HepG2 (cell line): Measurements from ENCODE around the gene CDC42BPG. TPM values are rescaled to one million over a fixed set of nuclear protein-coding genes. Genes with fewer than 3 reads are reported as not detected.

Experiments used
- EEA1 ChIP-seq: sonication (generic); formaldehyde crosslinking; IDR thresholded peaks from 2 replicates; pipeline ENCODE4 v1.5.1; 2020; ENCODE audit warnings: mild to moderate bottlenecking, missing genetic modification reagents, borderline replicate concordance
- ETV5 ChIP-seq: IDR thresholded peaks from 2 replicates; pipeline ENCODE4 v1.6.1; 2018; ENCODE audit warnings: missing biosample characterization, missing genetic modification reagents, inconsistent platforms, borderline replicate concordance
- HDAC1 ChIP-seq: sonication (generic); formaldehyde crosslinking; IDR thresholded peaks from 2 replicates; pipeline ENCODE4 v1.5.1; 2020; ENCODE audit warnings: mild to moderate bottlenecking, missing genetic modification reagents
- KDM4B ChIP-seq: sonication (generic); formaldehyde crosslinking; IDR thresholded peaks from 2 replicates; pipeline ENCODE4 v1.4.0; 2020; ENCODE audit warnings: missing genetic modification reagents
- KMT2A ChIP-seq: sonication (generic); formaldehyde crosslinking; IDR thresholded peaks from 2 replicates; pipeline ENCODE4 v1.4.0; 2020; ENCODE audit warnings: missing genetic modification reagents
- MIXL1 ChIP-seq: IDR thresholded peaks from 2 replicates; pipeline ENCODE4 v1.6.1; 2016
- RFX1 ChIP-seq: fragments of 450-650 bp; IDR thresholded peaks from 2 replicates; pipeline ENCODE4 v1.6.1; 2017
- SMAD1 ChIP-seq: sonication (generic); formaldehyde crosslinking; IDR thresholded peaks from 2 replicates; pipeline ENCODE4 v1.4.0; 2020; ENCODE audit warnings: missing genetic modification reagents, low read depth, mild to moderate bottlenecking, borderline replicate concordance
- SOX5 ChIP-seq: IDR thresholded peaks from 2 replicates; pipeline ENCODE4 v1.6.1; 2016; ENCODE audit warnings: borderline replicate concordance
- ZKSCAN5 ChIP-seq: sonication (generic); formaldehyde crosslinking; IDR thresholded peaks from 2 replicates; pipeline ENCODE4 v1.5.1; 2020; ENCODE audit warnings: mild to moderate bottlenecking, missing genetic modification reagents
- ZNF235 ChIP-seq: sonication (generic); formaldehyde crosslinking; IDR thresholded peaks from 2 replicates; pipeline ENCODE4 v1.8.1; 2023; ENCODE audit warnings: mild to moderate bottlenecking, missing genetic modification reagents, borderline replicate concordance
- ZNF552 ChIP-seq: sonication (generic); formaldehyde crosslinking; IDR thresholded peaks from 2 replicates; pipeline ENCODE4 v1.9.0; 2022; ENCODE audit warnings: missing genetic modification reagents, mild to moderate bottlenecking, borderline replicate concordance
- ZNF766 ChIP-seq: sonication (generic); formaldehyde crosslinking; IDR thresholded peaks from 2 replicates; pipeline ENCODE4 v1.5.0; 2020; ENCODE audit warnings: missing genetic modification reagents, borderline replicate concordance
- polyA plus RNA-seq, 8 experiments: library from polyadenylated mRNA; depleted of rRNA in 3 of 8; stranded (reverse) in 7 of 8; unstranded in 1 of 8; fragments of >200 nt; fragmentation: Illumina TruSeq in 4 of 8; extraction: Trizol in 4 of 8; gene quantifications; 2 replicates each; pipeline versions ENCODE4 v1.2.1 to v1.2.3, GENCODE V29; 2011 to 2016; ENCODE audit warnings: low read depth in 4 of 8, missing spikeins in 1 of 8, mixed read lengths in 1 of 8; ENCODE audit not compliant: insufficient read depth in 1 of 8
- total RNA-seq, 5 experiments: library from RNA; depleted of rRNA; stranded (reverse); fragments of >200 nt; fragmentation: Illumina TruSeq; extraction: Trizol; gene quantifications; 2 replicates each; pipeline ENCODE4 v1.2.3, GENCODE V29; 2016; ENCODE audit warnings: low read depth in 1 of 5
- TF ChIP-seq, protein P1 (sequence below): sonication (generic); formaldehyde crosslinking; IDR thresholded peaks from 2 replicates; pipeline ENCODE4 v1.8.0; 2022; ENCODE audit warnings: mild to moderate bottlenecking, missing genetic modification reagents, borderline replicate concordance
- TF ChIP-seq, protein P2 (sequence below): IDR thresholded peaks from 2 replicates; pipeline ENCODE4 v1.6.1; 2016; ENCODE audit warnings: low read depth, control low read depth
- TF ChIP-seq, protein P3 (sequence below): sonication (generic); formaldehyde crosslinking; IDR thresholded peaks from 2 replicates; pipeline ENCODE4 v1.4.0; 2020; ENCODE audit warnings: mild to moderate bottlenecking, low read depth, missing genetic modification reagents
- TF ChIP-seq, protein P4 (sequence below): sonication (generic); formaldehyde crosslinking; IDR thresholded peaks from 2 replicates; pipeline ENCODE4 v1.8.0; 2022; ENCODE audit warnings: missing genetic modification reagents, mild to moderate bottlenecking, moderate library complexity, borderline replicate concordance
- TF ChIP-seq, protein P5 (sequence below), 2 experiments: sonication (generic) in 1 of 2; formaldehyde crosslinking in 1 of 2; IDR thresholded peaks; 2 replicates each; pipeline versions ENCODE4 v1.5.1 to v1.6.1; 2011 to 2020; ENCODE audit warnings: borderline replicate concordance in 1 of 2, low read depth in 1 of 2, low read length in 1 of 2, mild to moderate bottlenecking in 1 of 2, missing genetic modification reagents in 1 of 2, moderate library complexity in 1 of 2

Gene CDC42BPG
- total and polyA plus RNA-seq, 2 of the 13 experiments (the other 11 are each of a cell fraction or from before 2014, with no cell fraction given), result 0.55 to 1.4 TPM

DNA sequence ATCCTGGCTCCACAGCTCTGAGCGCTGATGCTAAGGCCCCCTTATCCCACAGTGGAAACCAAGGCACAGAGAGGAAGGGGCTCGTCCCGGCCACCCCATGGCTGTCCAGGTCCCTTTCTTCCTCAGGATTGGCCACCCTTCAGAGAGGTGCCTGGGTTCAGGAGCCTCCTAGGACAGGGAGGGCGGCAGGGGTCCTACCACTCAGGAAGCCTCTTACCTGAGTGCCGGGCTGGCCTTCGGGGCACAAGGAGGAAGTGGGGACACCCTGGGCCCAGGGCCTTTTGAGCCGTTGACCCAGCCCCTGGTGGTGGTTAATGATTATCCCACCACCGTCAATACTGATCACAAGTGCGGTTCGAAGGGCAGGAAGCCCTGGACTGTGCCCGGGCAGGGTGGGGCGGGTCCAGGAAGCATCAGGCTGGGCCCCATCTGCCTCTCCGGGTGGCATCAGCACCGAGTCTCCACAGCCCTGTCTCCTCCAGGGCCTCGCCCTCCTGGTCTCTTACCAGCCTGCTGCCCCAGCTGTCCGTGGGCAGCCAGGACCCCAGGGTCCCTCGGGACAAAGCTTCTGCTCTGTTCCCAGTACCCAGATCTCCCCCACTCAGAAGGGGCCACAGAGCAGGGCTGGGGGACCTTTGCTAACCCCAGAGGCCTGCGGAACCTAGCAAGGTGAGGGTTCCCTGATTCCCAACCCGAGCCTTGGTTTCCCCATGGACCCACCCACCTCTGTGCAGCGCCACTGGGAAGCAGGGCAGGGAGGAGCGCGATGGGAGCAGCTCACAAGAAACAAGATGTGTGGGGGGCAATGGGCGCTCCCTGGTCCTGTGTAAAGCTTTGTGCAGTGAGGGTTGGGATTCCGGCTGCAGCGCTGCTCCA lies 49.0 kb upstream of the CDC42BPG start (continued):
- TF ChIP-seq, protein P1, sequence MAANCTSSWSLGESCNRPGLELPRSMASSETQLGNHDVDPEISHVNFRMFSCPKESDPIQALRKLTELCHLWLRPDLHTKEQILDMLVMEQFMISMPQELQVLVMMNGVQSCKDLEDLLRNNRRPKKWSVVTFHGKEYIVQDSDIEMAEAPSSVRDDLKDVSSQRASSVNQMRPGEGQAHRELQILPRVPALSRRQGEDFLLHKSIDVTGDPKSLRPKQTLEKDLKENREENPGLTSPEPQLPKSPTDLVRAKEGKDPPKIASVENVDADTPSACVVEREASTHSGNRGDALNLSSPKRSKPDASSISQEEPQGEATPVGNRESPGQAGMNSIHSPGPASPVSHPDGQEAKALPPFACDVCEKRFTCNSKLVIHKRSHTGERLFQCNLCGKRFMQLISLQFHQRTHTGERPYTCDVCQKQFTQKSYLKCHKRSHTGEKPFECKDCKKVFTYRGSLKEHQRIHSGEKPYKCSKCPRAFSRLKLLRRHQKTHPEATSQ (CRISPR knock-in tag), result no peak; the same call in 1 of the 2 replicates
- TF ChIP-seq RFX1, result no peak
- TF ChIP-seq EEA1, result no peak
- TF ChIP-seq KDM4B (CRISPR knock-in tag), result peak; percentile 72; the same call in 1 of the 2 replicates
- 0 out of 2 replicates have a peak, but pooled peaks have one; percentile 41 for TF ChIP-seq KMT2A (CRISPR knock-in tag)
- TF ChIP-seq, protein P2, sequence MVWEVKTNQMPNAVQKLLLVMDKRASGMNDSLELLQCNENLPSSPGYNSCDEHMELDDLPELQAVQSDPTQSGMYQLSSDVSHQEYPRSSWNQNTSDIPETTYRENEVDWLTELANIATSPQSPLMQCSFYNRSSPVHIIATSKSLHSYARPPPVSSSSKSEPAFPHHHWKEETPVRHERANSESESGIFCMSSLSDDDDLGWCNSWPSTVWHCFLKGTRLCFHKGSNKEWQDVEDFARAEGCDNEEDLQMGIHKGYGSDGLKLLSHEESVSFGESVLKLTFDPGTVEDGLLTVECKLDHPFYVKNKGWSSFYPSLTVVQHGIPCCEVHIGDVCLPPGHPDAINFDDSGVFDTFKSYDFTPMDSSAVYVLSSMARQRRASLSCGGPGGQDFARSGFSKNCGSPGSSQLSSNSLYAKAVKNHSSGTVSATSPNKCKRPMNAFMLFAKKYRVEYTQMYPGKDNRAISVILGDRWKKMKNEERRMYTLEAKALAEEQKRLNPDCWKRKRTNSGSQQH, result peak; percentile 44; the same call in 1 of the 2 replicates
- peak; percentile 73; the same call in 1 of the 2 replicates for TF ChIP-seq SOX5 (CRISPR knock-in tag)
- TF ChIP-seq ZKSCAN5 (CRISPR knock-in tag), result peak; percentile 14; the same call in 1 of the 2 replicates
- no peak for TF ChIP-seq ZNF766 (CRISPR knock-in tag)
- TF ChIP-seq, protein P3, sequence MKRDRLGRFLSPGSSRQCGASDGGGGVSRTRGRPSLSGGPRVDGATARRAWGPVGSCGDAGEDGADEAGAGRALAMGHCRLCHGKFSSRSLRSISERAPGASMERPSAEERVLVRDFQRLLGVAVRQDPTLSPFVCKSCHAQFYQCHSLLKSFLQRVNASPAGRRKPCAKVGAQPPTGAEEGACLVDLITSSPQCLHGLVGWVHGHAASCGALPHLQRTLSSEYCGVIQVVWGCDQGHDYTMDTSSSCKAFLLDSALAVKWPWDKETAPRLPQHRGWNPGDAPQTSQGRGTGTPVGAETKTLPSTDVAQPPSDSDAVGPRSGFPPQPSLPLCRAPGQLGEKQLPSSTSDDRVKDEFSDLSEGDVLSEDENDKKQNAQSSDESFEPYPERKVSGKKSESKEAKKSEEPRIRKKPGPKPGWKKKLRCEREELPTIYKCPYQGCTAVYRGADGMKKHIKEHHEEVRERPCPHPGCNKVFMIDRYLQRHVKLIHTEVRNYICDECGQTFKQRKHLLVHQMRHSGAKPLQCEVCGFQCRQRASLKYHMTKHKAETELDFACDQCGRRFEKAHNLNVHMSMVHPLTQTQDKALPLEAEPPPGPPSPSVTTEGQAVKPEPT (CRISPR knock-in tag), result no peak
- TF ChIP-seq ZNF235, result 0 out of 2 replicates have a peak, but pooled peaks have one; percentile 5
- TF ChIP-seq, protein P4, sequence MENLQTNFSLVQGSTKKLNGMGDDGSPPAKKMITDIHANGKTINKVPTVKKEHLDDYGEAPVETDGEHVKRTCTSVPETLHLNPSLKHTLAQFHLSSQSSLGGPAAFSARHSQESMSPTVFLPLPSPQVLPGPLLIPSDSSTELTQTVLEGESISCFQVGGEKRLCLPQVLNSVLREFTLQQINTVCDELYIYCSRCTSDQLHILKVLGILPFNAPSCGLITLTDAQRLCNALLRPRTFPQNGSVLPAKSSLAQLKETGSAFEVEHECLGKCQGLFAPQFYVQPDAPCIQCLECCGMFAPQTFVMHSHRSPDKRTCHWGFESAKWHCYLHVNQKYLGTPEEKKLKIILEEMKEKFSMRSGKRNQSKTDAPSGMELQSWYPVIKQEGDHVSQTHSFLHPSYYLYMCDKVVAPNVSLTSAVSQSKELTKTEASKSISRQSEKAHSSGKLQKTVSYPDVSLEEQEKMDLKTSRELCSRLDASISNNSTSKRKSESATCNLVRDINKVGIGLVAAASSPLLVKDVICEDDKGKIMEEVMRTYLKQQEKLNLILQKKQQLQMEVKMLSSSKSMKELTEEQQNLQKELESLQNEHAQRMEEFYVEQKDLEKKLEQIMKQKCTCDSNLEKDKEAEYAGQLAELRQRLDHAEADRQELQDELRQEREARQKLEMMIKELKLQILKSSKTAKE, result peak; percentile 20; the same call in 1 of the 2 replicates
- TF ChIP-seq, protein P5, sequence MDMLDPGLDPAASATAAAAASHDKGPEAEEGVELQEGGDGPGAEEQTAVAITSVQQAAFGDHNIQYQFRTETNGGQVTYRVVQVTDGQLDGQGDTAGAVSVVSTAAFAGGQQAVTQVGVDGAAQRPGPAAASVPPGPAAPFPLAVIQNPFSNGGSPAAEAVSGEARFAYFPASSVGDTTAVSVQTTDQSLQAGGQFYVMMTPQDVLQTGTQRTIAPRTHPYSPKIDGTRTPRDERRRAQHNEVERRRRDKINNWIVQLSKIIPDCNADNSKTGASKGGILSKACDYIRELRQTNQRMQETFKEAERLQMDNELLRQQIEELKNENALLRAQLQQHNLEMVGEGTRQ (IDR thresholded peaks at IDR 0.05; ENCODE audit: low read depth, low read length), result no peak
- TF ChIP-seq, protein P5 (CRISPR knock-in tag; IDR thresholded peaks at IDR 0.05; ENCODE audit: borderline replicate concordance), result 0 out of 2 replicates have a peak, but pooled peaks have one; percentile 41
- peak; percentile 35; the same call in 1 of the 2 replicates for TF ChIP-seq SMAD1 (CRISPR knock-in tag)
- TF ChIP-seq ETV5 (CRISPR knock-in tag), result peak; percentile 92
- no peak for TF ChIP-seq ZNF552 (CRISPR knock-in tag)
- TF ChIP-seq MIXL1 (CRISPR knock-in tag), result peak; percentile 69
- peak; percentile 85 for TF ChIP-seq HDAC1 (CRISPR knock-in tag)
